NCI-H526 treated with DMSO at 0.1 percent for 48 hours (cell line): ENCODE results near the gene ILF2.
"Not testable (repeated sequence)": the region's sequence is repeated elsewhere in the genome, so short reads cannot be mapped to it uniquely, and the experiment has no call there.

Experiments
- DNase-seq: peaks from one replicate; lab custom pipeline; 2025; lab: John Stamatoyannopoulos, UW

ILF2 gene

GRCh38 chr1:153679337-153680119, 8.7 kb upstream of the ILF2 start:
- no peak for DNase-seq

GRCh38 chr1:153678519-153679336, 7.9 kb upstream of the ILF2 start, which contains the start of gene NPR1:
Gene NPR1, plus strand, starts transcription at chr1:153678688. Its CDS starts 421 bp downstream, at chr1:153679109.
- peak; percentile 47 for DNase-seq

- peak; percentile 78 for DNase-seq
Observed at GRCh38 chr1:153677718-153678518, 7.1 kb upstream of the ILF2 start.

GRCh38 chr1:153673511-153673910, 2.7 kb upstream of the ILF2 start:
- DNase-seq = no peak

GRCh38 chr1:153671628-153672353, 998 bp upstream of the ILF2 start:
- peak; percentile 93 for DNase-seq

GRCh38 chr1:153670257-153670858, 435 bp downstream of the ILF2 start:
- DNase-seq = no peak

- DNase-seq = no peak
Observed at GRCh38 chr1:153669606-153670005, 1.2 kb downstream of the ILF2 start.

- not testable (repeated sequence) for DNase-seq
Observed at GRCh38 chr1:153668672-153669071, 2.1 kb downstream of the ILF2 start.

GRCh38 chr1:153667439-153667838, 3.4 kb downstream of the ILF2 start:
- DNase-seq = no peak

- DNase-seq = no peak
Observed at GRCh38 chr1:153663211-153663610, 7.6 kb downstream of the ILF2 start.

GRCh38 chr1:153662269-153662668, 8.5 kb downstream of the ILF2 start:
- DNase-seq = no peak

- DNase-seq = no peak
Observed at GRCh38 chr1:153661111-153661708, 9.6 kb downstream of the ILF2 start.

GRCh38 chr1:153659656-153660055, 11.1 kb downstream of the ILF2 start:
- no peak for DNase-seq

GRCh38 chr1:153659175-153659534, 11.6 kb downstream of the ILF2 start:
- DNase-seq = no peak

GRCh38 chr1:153658400-153659174, 12.2 kb downstream of the ILF2 start, which contains the start of gene SNAPIN:
Gene SNAPIN, plus strand, starts transcription at chr1:153658703. Its CDS starts 41 bp downstream, at chr1:153658744.
- peak; percentile 98 for DNase-seq

GRCh38 chr1:153655333-153655732, 15.5 kb downstream of the ILF2 start:
- no peak for DNase-seq

- no peak for DNase-seq
Observed at GRCh38 chr1:153652805-153653500, 17.8 kb downstream of the ILF2 start.

GRCh38 chr1:153651771-153652170, 19.0 kb downstream of the ILF2 start:
- no peak for DNase-seq

GRCh38 chr1:153649863-153650235, 20.9 kb downstream of the ILF2 start:
- DNase-seq = no peak
